NCI-H2227 treated with DMSO at 0.1 percent for 48 hours (cell line): Measurements from ENCODE around the gene IPO11.
"Not testable (repeated sequence)": the region's sequence is repeated elsewhere in the genome, so short reads cannot be mapped to it uniquely, and the experiment has no call there.

Source experiments
- DNase-seq: peaks from one replicate; lab custom pipeline; 2025; lab: John Stamatoyannopoulos, UW

IPO11 gene

GRCh38 chr5:62514510-62515119 lies 102.1 kb downstream of the IPO11 start:
- no peak for DNase-seq

DNA sequence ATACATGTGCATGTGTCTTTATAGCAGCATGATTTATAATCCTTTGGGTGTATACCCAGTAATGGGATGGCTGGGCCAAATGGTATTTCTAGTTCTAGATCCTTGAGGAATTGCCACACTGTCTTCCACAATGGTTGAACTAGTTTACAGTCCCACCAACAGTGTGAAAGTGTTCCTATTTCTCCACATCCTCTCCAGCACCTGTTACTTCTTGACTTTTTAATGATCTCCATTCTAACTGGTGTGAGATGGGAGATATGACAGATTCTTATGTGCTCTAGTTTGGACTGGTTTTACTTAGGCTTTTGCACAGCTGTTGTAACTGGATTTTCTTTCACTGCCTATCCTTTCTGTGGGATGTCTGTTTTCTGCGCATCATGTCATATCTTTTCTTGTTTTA lies 108.2 kb downstream of the IPO11 start:
- DNase-seq: not testable (repeated sequence)

DNA sequence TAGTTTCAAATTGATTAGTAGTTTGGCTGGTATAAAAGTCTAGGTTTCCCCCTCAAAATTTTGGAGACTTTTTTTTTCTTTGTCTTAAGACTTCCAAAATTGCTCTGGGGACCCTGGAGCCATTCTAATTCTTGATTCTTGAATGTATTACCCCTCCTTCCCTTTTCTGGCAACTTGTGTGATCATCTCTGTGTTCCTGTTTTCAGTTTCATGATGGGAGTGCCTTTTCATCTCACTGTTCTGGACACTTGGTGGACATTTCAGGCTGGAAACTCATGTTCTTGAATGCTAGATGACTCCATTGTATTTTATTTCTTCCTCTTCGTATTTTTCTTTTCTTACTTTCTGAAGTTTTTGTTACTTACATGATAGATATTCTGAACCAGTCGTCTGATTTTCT lies 108.8 kb downstream of the IPO11 start:
- DNase-seq: no peak

DNA sequence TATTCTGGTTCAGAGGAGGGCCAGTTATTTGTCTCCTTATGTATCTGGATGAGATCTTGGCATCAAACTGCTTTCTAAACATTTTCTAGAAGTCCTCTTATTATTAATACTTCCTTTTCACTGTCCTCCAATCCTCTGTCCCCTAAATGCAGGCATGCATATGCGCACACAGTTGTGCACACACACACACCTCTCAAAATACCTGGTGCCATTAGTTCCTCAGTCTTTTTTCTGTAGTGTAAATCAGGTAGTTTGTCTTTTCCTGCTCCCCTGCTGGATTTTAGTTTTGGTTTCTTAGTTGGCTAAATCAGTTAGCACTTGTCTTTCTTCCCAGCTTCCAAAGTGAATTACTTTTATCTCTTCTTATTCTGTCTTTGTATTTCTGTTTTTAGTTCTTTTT lies 110.2 kb downstream of the IPO11 start:
- no peak for DNase-seq

- DNase-seq: no peak
These were observed 121.0 kb downstream of the IPO11 start for GRCh38 chr5:62533597-62533996.

DNA sequence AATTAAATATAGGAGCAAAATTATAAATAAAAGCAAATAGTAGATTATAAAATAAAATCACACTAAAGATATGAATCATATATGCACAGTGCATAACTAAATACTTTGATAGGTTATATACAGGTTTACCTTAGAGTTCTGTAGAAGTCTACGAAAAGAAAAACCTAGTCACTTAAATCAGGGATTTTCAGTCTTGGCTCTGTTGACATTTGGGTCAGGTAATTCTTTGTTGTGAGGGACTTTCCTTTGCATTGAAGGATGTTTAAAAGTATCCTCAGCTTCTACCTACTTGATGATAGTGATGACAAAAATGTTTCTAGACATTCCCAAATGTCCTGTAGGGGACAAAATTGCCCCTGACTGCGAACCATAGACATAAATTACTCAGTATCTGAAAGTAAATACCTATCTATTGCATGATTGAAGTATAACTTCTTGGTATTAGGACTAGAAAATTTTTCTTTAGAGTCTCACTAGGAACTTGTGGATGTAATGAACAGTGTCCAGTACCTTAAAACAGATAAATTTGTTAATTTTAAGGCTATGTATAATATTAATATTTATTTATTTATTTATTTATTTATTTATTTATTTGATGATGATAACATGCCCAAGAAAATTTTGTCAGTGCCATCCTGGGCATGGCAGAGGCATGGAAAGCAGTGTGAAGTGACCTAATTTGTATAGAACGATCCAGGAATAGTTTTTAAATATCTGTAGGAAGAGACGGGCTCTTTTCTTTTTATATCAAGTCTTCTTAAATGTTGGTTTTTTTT lies 122.1 kb downstream of the IPO11 start:
- DNase-seq: no peak

DNA sequence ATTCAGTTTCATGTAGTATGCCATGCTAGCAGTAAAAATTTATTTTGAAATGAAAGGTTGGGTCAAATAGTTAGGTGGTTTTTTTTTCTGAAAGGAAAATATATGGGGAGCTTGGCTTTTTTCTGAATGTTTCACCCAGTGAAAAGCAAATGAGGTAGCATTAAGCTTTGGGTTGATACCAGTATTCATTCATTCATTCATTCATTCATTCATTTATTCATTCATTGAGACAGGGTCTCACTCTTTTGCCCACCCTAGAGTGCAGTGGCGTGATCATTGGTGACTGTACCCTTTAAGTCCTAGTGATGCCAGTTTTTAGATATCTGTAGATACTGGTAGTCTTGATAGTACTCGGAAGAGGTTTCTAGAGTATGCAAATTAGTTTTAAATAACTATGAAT lies 123.7 kb downstream of the IPO11 start:
- DNase-seq: no peak

GRCh38 chr5:62536783-62537182 lies 124.2 kb downstream of the IPO11 start:
- no peak for DNase-seq

GRCh38 chr5:62538017-62538942 lies 125.7 kb downstream of the IPO11 start:
- DNase-seq: no peak

- DNase-seq: no peak
These were observed 130.2 kb downstream of the IPO11 start for GRCh38 chr5:62542720-62543119.

DNA sequence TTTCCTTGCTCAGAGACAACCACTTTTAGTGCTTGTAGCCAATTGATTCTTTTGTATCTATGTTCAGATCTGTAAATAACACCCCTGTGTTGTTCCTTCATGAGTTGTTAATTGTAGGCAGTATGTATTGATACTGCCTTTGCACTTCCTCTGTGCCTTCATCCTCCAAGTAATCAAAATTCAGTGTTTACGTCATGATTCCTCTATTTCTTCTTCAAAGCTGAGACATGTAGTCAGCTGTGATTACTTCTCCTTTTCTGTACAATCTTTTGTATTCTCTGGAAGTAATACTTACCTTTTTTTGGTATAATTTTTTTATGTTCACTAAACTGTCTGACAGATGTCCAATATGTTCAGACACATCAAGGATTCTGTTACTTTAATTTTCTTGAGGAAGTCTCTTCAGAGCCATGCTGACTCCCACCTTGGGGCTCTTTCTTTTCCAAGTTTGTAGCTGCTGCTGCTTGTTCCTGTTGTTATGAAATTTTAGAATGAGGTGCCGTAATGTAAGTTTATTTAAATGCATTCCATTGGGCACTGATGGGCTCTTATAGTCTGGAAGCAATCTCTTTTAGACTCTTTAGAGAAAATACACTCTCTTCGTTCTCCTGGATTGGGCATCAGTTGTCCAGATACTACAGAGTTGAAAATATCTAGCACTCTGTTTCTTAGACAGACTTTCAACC lies 135.5 kb downstream of the IPO11 start:
- DNase-seq: no peak

DNA sequence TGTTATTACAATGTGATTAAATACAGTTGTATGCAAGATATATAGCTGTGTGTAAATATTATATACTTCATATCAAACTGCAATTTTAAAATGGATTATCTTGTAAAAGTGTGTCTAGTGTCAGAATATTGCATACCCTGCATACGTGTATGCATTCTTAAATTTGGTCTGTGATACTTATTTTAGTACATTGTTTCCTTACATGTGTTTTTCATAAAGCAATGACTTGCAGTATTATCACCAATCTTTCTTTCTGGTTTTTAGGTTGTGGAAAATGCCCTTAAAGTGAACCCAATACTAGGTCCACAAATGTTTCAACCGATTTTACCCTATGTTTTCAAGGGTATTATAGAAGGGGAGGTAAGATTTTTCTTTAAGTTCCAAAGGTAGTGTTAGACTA lies 137.5 kb downstream of the IPO11 start:
- DNase-seq: no peak

DNA sequence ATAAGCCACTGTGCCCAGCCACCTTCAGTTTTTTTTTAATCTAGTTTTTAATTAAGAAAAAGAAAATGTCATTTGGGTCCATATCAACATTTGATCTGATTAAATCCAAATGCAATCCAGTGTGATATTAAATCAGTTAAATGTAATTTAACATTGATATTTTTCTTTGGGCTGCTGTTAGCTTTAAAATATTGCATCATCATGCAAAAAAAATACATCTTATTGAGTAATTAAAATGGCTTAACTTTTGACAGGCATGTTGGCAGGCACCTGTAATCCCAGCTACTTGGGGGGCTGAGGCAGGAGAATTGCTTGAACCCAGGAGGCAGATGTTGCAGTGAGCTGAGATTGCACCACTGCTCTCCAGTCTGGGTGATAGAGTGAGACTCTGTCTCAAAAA lies 143.4 kb downstream of the IPO11 start:
- DNase-seq: no peak

DNA sequence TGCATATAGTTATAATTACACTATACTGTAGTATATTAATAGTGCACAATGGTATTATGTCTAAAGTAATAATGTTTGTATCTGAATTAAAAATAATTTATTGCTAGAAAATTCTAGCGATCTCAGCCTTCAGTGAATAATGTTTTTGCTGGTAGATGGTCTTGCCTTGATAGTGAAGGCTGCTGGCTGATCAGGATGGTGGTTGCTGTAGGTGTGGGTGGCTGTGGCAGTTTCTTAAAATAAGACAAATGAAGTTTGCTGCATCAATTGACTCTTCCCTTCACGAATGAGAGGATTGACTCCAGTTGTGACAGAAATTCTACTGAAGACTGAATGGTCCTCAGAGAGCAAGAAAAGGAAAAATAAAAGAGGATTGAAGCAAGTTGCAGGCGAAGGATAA lies 146.4 kb downstream of the IPO11 start:
- DNase-seq: no peak

DNA sequence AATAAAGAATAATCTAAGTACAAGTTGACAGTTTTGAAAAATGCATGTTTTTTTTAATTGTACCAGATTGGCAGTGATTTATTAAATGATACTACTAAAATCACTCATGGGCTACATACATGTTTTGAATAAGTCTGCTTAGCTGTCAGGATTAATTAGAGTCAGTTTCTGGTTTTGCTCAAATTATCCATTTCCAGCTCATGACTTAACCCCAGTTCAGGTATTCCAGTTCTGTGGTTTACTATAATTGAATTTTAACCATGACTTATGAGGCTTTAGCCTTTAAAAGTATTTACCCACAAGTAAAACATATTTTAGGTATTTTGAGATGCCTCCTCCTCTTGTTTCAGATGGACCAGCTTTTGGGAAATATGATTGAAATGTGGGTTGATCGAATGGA lies 148.2 kb downstream of the IPO11 start:
- no peak for DNase-seq

- no peak for DNase-seq
These were observed 149.3 kb downstream of the IPO11 start for GRCh38 chr5:62561896-62562295.

GRCh38 chr5:62562867-62563266 lies 150.3 kb downstream of the IPO11 start:
- no peak for DNase-seq

DNA sequence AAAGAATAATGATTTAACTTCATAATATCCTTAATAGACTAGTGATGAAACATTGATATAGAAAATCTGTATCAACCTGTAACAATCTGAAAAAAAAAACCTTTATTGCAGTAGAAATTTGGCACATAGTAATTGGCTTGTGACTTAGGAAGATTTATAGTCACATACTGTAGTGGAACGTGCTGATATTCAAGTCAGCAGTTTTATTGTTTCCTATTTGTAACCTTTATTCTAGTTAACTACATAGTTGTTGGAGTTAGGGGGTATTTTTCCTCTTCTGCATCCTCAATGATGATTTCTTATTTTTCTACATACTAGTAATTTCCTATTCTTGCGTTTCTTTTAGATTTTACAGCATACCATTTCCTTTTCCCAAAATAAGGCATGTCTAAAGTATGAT lies 151.5 kb downstream of the IPO11 start:
- no peak for DNase-seq

- DNase-seq: not testable (repeated sequence)
These were observed 153.2 kb downstream of the IPO11 start for GRCh38 chr5:62565740-62566139.

- DNase-seq: no peak
These were observed 155.6 kb downstream of the IPO11 start for GRCh38 chr5:62568143-62568542.

DNA sequence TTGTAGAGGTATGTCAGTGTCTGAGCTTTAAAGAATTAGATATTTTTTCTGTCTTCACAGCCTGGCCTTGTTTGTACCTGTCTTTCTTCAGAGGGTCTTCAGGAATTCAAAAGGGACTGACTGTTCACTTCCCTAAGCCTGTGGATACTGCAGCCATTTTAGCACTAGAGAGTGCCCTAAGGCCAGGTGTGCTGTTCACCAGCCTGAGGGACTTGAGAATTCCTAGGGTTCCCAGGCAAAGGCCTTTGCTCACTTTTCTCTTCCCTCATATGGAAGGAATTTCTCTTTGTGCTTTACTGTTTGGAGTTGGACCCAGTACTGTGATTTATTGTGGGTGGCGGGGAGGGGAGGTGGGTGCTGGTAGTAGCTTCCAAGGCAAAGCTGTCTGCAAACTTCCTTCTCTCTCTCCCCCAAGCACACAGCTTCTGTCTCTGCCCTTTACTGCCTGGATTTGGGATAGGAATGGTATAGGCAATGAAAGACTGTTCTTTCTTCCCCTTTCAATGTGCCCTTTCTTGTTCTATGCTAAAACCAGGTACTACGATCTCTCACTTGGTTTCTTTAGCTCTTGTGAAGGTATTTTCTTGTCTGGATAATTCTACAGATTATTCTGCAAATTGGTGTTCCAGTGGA lies 156.4 kb downstream of the IPO11 start:
- no peak for DNase-seq

GRCh38 chr5:62569470-62569869 lies 156.9 kb downstream of the IPO11 start:
- no peak for DNase-seq
